GF-D8 (cell line): ENCODE results near the gene PRF1.
"Not testable (repeated sequence)": the region's sequence is repeated elsewhere in the genome, so short reads cannot be mapped to it uniquely, and the experiment has no call there.

Experiments used
- DNase-seq: peaks from one replicate; lab custom pipeline; 2025; lab: John Stamatoyannopoulos, UW

The PRF1 gene

DNA sequence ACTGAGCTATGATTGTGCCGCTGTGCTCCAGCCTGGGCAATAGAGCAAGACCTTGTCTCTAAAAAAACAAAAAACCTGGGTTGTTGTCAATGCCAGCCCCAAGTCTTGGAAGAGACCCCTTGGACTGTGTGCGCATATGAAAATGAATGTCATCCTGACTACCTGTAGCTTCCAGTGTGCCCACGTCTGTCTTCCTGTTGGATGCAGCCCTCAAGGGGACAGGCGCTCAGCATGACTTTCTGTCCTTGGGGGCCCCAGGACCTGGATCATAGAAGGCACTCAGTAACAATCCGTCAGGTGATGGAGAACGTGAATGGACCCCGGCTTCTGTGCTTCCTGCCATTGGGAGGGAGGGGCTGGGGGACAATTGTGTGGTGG lies 9.0 kb downstream of the PRF1 start:
- DNase-seq, result no peak

DNA sequence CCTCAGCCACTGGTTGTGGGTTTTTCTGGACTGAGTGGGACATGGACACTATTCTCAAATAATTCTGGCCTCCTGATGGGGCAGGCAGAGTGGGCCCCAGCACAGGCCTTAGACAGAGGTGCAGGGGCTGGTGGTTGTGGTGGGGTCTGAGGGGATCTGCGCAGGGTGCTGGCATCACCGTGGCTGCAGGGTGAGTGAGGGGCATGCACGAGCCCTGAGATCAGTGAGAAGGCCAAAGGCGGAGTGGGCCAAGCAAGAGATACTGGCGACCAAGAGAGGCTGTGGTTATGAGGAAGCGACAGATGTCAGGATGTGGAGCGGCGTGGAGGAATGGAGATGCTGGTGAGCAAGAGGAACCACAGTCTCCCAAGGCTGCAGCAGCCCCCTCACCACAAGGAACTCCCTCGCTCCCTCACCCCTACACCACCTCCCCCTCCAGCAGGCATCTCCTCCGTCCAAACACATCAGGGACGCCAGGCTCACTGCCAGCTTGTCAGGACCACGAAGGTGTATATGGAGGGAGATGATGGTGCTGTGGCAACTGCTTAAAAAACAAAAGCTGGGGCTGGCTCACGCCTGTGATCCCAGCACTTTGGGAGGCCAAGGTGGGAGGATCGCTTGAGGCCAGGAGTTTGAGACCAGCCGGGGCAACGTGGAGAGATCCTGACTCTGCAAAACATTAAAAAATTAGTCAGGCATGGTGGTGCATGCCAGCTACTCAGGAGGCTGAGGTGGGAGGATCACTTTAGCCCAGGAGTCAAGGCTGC lies 9.6 kb downstream of the PRF1 start:
- DNase-seq, result peak; percentile 43

GRCh38 chr10:70592186-70592735 lies 10.3 kb downstream of the PRF1 start:
- DNase-seq, result no peak

GRCh38 chr10:70590655-70591416 lies 11.7 kb downstream of the PRF1 start:
- DNase-seq, result no peak

DNA sequence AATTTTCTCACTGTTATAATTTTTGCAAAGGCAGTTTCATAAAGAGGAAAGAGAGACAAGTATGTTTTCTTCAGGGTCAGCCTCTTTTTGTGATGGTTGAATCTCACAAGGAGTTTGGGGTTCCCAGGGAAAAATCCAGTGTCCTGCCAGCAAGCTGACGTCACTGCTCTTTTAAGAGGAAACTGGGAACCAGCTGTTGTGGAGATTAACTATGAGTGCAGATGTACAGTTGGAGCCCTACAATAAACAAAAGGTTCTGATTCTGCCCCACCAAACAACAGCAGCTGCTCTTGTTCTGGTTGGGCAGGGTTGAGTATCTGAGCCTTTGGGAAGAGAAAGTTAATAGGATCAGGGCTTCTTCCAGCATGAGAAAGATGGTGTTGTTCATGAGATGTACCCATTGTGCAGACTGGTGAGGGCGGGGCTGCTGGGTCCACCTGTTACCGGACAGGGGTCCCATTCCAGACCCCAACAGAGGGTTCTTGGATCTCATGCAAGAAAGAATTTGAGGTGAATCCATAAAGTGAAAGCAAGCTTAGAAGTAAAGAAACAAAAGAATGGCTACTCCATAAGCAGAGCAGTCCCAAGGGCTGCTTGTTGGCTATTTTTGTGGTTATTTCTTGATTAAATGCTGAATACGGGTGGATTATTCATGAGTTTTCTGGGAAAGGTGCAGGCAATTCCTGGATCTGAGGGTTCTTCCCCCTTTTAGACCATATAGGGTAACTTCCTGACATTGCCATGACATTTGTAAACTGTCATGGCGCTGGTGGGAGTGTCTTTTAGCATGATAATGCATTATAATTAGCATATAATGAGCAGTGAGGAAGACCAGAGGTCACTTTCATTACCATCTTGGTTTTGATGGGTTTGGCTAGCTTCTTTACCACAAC lies 12.5 kb downstream of the PRF1 start:
- DNase-seq, result no peak

DNA sequence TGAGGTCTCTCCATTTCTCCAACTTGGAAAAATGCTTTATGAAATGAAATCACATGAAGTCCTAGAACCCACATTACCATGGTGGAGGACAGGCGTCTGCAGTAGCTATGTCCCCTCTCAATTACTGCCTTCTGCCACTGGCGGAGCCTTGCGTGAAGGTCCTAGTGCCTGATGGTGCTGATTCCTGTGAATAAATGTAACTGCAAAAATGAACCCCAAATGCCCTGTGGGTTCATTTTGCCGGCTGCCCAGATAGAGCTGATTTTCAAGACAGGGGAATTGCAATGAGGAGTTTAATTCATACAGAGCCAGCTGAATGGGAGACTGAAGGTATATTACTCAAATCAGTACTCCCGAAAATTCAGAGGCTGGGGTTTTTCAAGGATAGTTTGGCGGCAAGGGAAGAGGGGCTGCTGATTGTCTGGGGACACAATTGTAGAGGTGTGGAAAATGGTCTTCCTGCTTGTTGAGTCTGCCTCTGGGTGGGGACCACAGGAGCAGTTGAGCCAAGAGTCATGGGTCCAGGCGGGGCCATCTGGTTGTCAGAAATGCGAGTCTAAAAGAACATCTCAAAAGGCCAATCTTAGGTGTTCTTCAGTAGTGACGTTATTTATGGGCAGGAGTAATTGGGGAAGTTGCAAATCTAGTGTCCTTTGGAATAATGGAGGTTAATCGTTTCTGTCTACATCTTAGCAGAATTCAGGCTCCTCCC lies 13.5 kb downstream of the PRF1 start:
- no peak for DNase-seq

GRCh38 chr10:70588255-70588654 lies 14.3 kb downstream of the PRF1 start:
- DNase-seq, result no peak

- no peak for DNase-seq
Measured at GRCh38 chr10:70587045-70587658, 15.4 kb downstream of the PRF1 start.

DNA sequence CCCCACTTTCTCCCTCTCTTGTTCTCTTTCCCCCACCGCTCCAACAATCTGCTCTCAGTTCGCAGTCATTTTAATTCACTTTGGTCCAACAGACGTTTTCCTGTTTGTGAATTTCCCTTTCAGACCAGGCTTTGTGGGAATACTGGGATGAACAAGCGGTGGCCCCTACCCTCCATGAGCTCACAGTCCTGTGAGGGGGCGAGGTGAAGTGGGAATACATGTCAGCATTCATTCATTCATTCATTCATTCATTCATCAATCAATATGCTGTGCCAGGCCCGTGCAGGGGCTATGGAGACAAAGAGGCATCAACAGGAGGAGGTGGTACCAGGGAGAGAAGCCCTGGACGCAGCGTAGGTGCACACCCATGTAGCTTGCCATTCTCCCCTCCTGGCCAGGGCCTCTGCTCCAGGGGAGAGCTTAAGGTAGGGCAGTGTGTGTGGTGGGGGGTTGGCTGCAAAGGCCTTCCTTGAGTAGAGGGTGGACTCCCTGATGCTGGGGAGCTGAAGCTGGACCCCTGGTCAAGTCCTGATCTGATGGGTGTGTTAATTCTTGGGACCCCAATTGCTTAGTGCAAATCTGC lies 16.1 kb downstream of the PRF1 start:
- no peak for DNase-seq

- DNase-seq, result no peak
Measured at GRCh38 chr10:70585578-70586169, 16.9 kb downstream of the PRF1 start.

- DNase-seq, result no peak
Measured at GRCh38 chr10:70584909-70585544, 17.5 kb downstream of the PRF1 start.

GRCh38 chr10:70584366-70584765 lies 18.2 kb downstream of the PRF1 start:
- no peak for DNase-seq

DNA sequence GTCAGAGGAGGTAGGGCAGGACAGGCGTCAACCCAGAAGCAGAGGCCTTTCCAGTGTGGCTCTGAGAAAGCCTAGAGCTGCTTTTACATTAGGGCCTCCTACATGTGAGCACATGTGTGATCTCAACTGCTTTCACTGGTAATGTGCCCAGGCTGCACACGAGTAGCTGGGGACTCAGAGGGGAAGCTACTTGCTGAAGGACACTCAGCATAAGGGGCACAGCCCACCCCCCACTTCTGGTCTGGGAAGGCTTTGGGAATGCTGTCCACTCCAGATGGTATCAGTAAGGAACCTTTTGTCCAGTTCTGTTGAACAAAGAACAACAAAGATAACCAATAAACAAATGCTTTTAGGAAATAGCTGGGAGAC lies 18.9 kb downstream of the PRF1 start:
- no peak for DNase-seq

DNA sequence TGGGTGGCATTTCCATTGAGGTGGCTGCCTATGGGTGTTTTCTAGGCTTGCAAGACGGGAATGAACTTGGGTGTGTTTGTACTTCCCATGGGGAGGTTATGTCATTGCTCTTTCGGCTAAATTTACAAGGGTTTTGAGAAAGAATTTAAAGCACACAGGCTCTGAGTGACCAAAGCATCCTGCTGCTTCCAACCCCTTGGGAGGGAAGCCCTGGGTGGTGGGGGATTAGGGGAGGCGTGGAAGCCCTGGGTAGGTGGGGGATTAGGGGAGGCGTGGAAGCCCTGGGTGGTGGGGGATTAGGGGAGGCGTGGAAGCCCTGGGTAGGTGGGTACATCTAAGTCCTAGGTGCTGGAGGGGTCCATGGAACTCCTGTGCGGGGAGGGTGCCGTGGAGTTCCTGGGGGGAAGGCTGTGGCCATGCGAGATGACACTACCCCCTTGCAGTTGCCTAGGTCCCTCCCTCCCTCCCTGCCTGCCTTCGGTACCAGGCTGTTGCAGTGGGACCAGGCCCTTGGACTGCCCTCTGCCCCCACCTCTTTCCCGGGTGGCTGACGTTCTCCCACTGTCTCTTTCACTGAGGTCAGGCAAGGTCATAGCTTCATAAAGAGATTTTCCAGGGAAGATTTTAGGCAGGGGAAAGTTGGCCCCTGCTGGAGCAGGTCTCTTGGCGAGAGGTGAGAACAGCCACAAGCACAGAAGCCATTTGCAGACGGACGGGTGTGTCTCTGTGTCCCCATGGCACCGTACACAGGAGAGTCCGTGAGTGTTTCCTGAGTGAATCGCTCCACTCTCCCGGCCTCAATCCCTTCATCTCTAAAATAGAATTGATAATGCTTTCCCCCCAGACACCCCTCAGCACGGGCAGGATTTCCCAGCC lies 19.5 kb downstream of the PRF1 start:
- DNase-seq, result no peak

DNA sequence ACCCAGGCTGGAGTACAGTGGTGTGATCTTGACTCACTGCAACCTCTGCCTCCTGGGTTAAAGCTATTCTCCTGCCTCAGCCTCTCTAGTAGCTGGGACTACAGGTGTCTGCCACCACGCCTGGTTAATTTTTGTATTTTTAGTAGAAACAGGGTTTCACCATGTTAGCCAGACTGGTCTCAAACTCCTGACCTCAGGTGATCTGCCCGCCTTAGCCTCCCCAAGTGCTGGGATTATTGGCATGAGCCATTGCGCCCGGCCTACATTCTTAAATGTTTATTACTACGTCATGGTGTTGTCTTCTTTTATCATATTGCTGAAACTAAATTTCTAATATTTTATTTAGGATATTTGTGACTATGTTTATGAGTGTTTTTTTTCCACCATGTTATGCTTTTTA lies 21.4 kb downstream of the PRF1 start:
- DNase-seq, result not testable (repeated sequence)

- DNase-seq, result no peak
Measured at GRCh38 chr10:70579234-70580002, 23.1 kb downstream of the PRF1 start.

DNA sequence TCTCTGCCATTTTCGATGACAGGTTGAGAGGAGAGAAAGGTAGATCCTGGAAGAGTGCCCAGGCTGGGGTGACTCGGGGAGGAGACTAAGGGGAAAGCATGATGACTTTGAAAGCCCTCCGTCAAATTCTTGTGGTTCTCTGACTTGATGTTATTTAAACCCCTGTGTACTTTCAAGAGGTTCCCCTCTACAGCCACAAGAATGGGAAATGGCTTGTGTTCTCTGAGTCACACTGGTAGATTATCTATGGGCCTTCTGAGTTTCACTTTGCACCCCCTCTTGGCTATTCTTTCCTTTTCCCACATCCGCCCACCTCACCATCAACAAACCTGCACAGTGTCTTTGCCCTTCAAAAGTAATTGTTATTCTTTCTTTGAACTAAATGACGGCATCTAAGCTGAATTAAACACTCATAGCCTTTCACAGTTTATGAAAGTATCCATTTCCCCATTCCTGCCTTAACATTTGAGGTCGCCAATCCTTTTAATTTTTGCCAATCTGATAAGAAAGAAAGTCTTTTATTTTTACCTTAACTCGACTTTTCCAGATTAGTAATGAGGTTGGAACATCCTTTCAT lies 24.1 kb downstream of the PRF1 start:
- peak; percentile 8 for DNase-seq
